HL-60 (cell line): ENCODE results near the gene TNKS1BP1.

Experiments used
- DNase-seq, 2 experiments: peaks; one replicate each; pipeline ENCODE4 v3.0.0-alpha.2; 2010 to 2020; ENCODE audit warnings: low read depth in 1 of 2, low spot score in 1 of 2
- H3K27ac ChIP-seq: fragments of 250-450 bp; sonication (Bioruptor Pico); replicated peaks from 2 replicates; pipeline ENCODE4 v1.5.1; 2020; ENCODE audit warnings: mild to moderate bottlenecking, moderate library complexity
- H3K27me3 ChIP-seq: fragments of 250-450 bp; sonication (Bioruptor Pico); 2 replicates; pipeline ENCODE4 v1.5.1; 2021; ENCODE audit warnings: mild to moderate bottlenecking, moderate library complexity; ENCODE audit not compliant: insufficient read depth, poor library complexity, severe bottlenecking
- H3K4me3 ChIP-seq: replicated peaks from 2 replicates; pipeline ENCODE4 v1.5.1; 2011; ENCODE audit warnings: mild to moderate bottlenecking, control low read depth, low read length; ENCODE audit not compliant: insufficient read depth
- GABPA ChIP-seq: IDR thresholded peaks from 2 replicates; pipeline ENCODE4 v1.6.1; 2012; ENCODE audit warnings: low read depth
- POLR2AphosphoS5 ChIP-seq: IDR thresholded peaks from 2 replicates; pipeline ENCODE4 v1.6.1; 2012; ENCODE audit warnings: low read depth
- SPI1 ChIP-seq: IDR thresholded peaks from 2 replicates; pipeline ENCODE4 v1.6.1; 2012; ENCODE audit warnings: low read depth, mild to moderate bottlenecking, borderline replicate concordance
- TF ChIP-seq, protein P1 (sequence below): IDR thresholded peaks from 2 replicates; pipeline ENCODE4 v1.6.1; 2012; ENCODE audit warnings: low read depth; ENCODE audit not compliant: insufficient replicate concordance
- TF ChIP-seq, protein P2 (sequence below): IDR thresholded peaks from one replicate; pipeline ENCODE4 v1.5.1; 2011; ENCODE audit warnings: low read length, control low read depth, inconsistent platforms; ENCODE audit not compliant: insufficient read depth

TNKS1BP1 gene

DNA sequence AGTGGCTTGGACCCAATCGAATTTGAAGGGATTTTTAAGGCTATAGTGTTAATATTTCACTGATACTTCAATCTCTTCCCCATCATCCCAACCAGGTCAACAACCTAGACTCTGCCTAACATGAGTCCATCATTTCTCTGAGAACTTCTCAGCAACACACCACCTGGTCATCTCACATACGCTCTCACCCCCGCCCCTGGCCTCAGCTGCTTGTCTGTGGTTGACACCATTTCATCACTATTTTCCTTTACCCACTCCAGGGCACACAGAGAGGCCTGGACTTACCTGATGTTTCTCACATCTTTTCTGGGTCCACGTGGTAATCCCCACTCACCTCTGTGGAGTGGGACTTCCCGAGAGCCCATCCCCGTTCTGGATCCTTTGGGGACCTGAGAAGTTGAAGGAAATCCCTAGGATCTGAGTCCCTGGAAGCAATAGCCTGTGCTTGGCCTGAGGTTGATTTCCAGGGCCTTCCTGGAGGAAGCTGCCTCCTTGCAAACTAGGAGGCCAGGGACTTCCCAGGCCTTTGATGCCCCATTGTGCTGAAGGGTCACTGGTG, 16.6 kb upstream of the TNKS1BP1 start:
- Histone ChIP-seq H3K27ac (no peak overlapping the region), H3K4me3 (no peak overlapping the region), H3K27me3 (no peaks in the 10 kb centered on the region)
- DNase-seq, result no peak
- TF ChIP-seq POLR2AphosphoS5 (no peak), GABPA (no peak), SPI1 (no peak)
- TF ChIP-seq, protein P1, sequence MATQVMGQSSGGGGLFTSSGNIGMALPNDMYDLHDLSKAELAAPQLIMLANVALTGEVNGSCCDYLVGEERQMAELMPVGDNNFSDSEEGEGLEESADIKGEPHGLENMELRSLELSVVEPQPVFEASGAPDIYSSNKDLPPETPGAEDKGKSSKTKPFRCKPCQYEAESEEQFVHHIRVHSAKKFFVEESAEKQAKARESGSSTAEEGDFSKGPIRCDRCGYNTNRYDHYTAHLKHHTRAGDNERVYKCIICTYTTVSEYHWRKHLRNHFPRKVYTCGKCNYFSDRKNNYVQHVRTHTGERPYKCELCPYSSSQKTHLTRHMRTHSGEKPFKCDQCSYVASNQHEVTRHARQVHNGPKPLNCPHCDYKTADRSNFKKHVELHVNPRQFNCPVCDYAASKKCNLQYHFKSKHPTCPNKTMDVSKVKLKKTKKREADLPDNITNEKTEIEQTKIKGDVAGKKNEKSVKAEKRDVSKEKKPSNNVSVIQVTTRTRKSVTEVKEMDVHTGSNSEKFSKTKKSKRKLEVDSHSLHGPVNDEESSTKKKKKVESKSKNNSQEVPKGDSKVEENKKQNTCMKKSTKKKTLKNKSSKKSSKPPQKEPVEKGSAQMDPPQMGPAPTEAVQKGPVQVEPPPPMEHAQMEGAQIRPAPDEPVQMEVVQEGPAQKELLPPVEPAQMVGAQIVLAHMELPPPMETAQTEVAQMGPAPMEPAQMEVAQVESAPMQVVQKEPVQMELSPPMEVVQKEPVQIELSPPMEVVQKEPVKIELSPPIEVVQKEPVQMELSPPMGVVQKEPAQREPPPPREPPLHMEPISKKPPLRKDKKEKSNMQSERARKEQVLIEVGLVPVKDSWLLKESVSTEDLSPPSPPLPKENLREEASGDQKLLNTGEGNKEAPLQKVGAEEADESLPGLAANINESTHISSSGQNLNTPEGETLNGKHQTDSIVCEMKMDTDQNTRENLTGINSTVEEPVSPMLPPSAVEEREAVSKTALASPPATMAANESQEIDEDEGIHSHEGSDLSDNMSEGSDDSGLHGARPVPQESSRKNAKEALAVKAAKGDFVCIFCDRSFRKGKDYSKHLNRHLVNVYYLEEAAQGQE, result no peak
- TF ChIP-seq, protein P2, sequence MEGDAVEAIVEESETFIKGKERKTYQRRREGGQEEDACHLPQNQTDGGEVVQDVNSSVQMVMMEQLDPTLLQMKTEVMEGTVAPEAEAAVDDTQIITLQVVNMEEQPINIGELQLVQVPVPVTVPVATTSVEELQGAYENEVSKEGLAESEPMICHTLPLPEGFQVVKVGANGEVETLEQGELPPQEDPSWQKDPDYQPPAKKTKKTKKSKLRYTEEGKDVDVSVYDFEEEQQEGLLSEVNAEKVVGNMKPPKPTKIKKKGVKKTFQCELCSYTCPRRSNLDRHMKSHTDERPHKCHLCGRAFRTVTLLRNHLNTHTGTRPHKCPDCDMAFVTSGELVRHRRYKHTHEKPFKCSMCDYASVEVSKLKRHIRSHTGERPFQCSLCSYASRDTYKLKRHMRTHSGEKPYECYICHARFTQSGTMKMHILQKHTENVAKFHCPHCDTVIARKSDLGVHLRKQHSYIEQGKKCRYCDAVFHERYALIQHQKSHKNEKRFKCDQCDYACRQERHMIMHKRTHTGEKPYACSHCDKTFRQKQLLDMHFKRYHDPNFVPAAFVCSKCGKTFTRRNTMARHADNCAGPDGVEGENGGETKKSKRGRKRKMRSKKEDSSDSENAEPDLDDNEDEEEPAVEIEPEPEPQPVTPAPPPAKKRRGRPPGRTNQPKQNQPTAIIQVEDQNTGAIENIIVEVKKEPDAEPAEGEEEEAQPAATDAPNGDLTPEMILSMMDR, result no peak

DNA sequence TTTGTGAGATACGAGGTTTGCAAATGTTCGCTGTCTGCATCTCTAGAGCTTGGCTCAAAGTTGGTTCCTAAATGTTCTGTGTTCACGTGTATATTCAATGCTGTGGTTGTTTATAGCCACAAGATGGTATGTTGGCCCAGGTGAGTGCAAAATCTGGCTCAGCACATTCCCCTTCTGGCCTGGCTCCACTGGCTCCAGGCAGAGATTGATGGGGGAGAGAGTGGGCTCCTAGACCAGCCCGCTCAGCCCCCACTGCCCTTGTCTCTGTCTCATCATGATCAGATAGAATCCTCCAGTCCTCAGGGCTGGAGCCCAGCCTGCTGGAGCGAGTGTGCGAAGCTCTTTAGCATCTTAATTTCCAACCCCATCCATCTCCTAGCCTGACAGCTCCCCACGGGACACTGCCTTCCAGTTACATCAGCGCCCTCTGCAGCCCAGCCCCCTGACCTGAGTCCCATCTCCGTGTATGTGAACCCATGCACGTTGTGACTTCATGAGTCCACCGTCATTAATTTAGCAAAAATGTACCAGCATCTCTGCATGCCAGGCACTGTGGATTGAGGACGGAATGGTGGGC, 15.4 kb upstream of the TNKS1BP1 start:
- DNase-seq, result no peak
- TF ChIP-seq, protein P1, result no peak
- TF ChIP-seq POLR2AphosphoS5, result no peak
- TF ChIP-seq, protein P2, result no peak
- TF ChIP-seq SPI1, result no peak
- no peak for TF ChIP-seq GABPA
- Histone ChIP-seq H3K4me3 (no peak overlapping the region), H3K27ac (no peak overlapping the region), H3K27me3 (no peaks in the 10 kb centered on the region)

DNA sequence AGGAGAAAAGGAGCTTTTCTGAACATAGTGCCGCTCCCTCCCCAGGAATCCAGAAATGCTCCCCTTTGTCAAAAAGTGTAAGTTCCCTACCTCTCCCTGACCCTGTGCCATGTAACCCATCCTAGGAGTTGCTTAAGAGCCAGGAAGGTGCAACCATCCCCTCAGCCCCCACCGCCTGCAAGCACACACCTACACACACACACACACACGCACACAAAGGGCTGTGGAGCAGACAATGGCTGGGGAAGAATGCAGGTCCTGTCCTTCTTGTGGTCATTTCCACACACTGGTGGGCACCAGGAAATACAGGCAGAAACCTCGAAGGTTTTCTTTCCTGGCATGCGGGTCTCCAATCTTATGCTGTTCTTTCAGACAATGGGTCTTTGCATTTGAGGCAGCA, 14.6 kb upstream of the TNKS1BP1 start:
- Histone ChIP-seq H3K27ac (no peak overlapping the region), H3K27me3 (no peaks in the 10 kb centered on the region), H3K4me3 (no peak overlapping the region)
- no peak for TF ChIP-seq POLR2AphosphoS5
- no peak for TF ChIP-seq GABPA
- TF ChIP-seq, protein P2, result no peak
- no peak for TF ChIP-seq SPI1
- TF ChIP-seq, protein P1, result no peak
- DNase-seq, result no peak
